ENCODE measurements around the gene TOP3B. TPM values are rescaled to one million over a fixed set of nuclear protein-coding genes. Genes with fewer than 3 reads are reported as not detected.
"Not testable (repeated sequence)": the region's sequence is repeated elsewhere in the genome, so short reads cannot be mapped to it uniquely, and the experiment has no call there.

The TOP3B gene
- total RNA-seq, 2 donors from 2014 or later, result 26.0 to 40.4 TPM

DNA sequence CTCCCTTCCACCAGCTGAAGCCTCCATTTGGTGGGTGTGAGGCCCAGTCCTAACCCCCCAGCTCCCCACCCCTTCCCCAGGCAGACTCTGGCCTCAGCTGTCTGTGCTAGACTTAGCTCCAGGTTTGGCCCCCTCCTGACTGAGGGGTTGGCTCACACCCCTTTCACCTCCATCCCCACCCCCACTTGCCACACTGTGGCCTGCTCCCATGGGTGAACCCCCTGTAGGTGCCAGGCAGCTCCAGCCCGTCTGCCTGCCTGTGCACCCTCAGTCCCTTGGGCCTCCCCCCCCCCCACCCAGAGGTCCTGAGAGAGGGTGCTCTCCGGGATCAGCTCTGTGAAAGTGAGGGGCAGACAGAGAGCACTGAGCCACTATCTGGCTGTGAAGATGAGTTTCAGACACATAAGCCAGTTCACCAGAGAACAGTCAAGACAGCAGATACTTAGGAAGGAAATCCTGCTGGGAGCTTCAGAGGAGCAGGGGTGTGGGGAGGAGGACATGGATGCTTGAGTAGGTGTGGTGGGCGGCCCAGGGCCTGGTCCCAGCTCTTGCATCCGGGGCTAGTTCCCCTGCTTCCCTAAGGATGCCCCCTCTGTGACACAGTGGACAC lies 66.2 kb downstream of the TOP3B start:
- no peak overlapping the region for H3K27ac ChIP-seq
- TF ChIP-seq, protein P1, sequence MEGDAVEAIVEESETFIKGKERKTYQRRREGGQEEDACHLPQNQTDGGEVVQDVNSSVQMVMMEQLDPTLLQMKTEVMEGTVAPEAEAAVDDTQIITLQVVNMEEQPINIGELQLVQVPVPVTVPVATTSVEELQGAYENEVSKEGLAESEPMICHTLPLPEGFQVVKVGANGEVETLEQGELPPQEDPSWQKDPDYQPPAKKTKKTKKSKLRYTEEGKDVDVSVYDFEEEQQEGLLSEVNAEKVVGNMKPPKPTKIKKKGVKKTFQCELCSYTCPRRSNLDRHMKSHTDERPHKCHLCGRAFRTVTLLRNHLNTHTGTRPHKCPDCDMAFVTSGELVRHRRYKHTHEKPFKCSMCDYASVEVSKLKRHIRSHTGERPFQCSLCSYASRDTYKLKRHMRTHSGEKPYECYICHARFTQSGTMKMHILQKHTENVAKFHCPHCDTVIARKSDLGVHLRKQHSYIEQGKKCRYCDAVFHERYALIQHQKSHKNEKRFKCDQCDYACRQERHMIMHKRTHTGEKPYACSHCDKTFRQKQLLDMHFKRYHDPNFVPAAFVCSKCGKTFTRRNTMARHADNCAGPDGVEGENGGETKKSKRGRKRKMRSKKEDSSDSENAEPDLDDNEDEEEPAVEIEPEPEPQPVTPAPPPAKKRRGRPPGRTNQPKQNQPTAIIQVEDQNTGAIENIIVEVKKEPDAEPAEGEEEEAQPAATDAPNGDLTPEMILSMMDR (IDR thresholded peaks at IDR 0.05), result no peak
- DNase-seq (ENCODE audit: low spot score), result no peak
- H3K9me3 ChIP-seq, result no peaks in the 10 kb centered on the region
- no peaks in the 10 kb centered on the region for H3K27me3 ChIP-seq (replicated peaks; ENCODE audit: insufficient read depth)
- H3K36me3 ChIP-seq, result no peaks in the 10 kb centered on the region
- no peak overlapping the region for H3K4me3 ChIP-seq
- no peak for ATAC-seq (ENCODE audit: insufficient number of reproducible peaks, low FRiP score, low read depth)
- H3K4me1 ChIP-seq (ENCODE audit: control insufficient read depth in 1 of 2, low read depth in 2 of 2), result peaks cover 0 to 8% of the 10 kb centered on the region in 2 donors

DNA sequence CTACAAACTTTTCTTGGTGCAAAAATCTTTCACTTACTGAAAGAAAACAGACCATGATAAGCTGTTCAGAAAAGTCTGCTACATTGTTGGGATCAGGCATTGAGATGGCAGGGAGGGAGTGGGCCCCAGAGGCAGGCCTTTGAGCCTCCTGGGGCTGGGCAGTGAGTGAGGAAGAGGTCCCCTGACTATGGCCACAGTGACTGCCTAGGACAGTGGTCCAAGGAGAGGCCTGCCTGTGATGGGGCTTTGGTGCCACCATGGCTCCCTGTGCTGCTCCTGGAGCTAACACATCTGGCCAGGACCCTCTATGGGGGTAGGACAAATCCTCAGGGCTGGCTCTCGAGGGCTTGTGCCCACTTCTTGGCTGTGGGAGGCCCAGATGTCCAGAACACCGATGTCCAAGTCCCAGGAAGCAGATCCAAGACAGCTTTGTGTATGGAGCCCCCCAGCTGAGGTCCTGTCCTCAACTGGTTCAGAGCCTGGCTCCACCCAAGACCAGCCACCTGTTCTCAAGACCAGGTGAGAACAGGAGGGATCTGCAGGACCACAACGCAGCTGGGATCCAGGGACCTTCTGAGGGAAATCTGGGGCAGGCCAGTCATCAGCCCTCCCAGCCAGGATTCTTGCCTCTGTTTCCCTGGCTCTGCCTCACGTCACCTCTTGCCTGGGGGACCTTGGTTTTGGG lies 66.8 kb downstream of the TOP3B start:
- ATAC-seq (ENCODE audit: insufficient number of reproducible peaks, low FRiP score, low read depth) (no peak), DNase-seq (ENCODE audit: low spot score) (no peak)
- H3K27ac ChIP-seq, result no peak overlapping the region
- no peak overlapping the region for H3K4me3 ChIP-seq
- H3K27me3 ChIP-seq (replicated peaks; ENCODE audit: insufficient read depth), result no peaks in the 10 kb centered on the region
- no peaks in the 10 kb centered on the region for H3K36me3 ChIP-seq
- H3K9me3 ChIP-seq, result no peaks in the 10 kb centered on the region
- peaks cover 0 to 8% of the 10 kb centered on the region in 2 donors for H3K4me1 ChIP-seq (ENCODE audit: control insufficient read depth in 1 of 2, low read depth in 2 of 2)
- TF ChIP-seq, protein P1 (IDR thresholded peaks at IDR 0.05), result no peak

DNA sequence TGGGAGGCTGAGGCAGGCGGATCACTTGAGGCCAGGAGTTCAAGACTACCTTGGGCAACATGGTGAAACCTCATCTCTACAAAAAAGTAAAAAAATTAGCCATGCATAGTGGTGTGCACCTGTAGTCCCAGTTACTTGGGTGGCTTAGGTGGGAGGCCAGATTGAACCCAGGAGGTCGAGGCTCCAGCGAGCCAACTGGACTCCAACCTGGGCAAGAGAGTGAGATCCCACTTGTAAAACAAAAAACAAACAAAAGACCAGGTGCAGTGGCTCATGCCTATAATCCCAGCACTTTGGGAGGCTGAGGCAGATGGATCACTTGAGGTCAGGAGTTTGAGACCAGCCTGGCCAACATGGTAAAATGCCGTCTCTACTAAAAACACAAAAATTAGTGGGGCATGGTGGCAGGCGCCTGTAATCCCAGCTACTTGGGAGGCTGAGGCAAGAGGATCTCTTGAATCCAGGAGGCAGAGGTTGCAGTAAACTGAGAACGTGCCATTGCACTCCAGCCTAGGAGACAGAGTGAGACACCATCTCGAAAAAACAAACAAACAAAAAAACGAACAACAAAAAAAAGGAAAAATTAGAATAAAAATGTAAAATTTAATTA lies 68.4 kb downstream of the TOP3B start:
- ATAC-seq (ENCODE audit: insufficient number of reproducible peaks, low FRiP score, low read depth); H3K36me3 ChIP-seq; DNase-seq (ENCODE audit: low spot score): not testable (repeated sequence)

DNA sequence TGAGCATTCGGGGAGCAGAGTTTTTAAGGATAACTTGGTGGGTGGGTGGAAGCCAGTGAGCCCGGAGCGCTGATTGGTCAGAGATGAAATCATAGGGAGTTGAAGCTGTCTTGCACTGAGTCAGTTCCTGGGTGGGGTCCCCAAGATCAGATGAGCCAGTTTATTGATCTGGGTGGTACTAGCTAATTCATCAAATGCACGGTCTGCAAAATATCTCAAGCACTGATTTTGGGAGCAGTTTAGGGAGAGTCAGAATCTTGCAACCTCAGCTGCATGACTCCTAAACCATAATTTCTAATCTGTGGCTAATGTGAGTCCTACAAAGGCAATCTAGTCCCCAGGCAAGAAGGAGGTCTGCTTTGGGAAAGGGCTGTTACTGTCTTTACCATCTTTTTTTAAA lies 72.2 kb downstream of the TOP3B start:
- ATAC-seq (ENCODE audit: insufficient number of reproducible peaks, low FRiP score, low read depth); H3K27me3 ChIP-seq (replicated peaks; ENCODE audit: insufficient read depth); DNase-seq (ENCODE audit: low spot score); H3K36me3 ChIP-seq; H3K9me3 ChIP-seq; H3K27ac ChIP-seq; H3K4me1 ChIP-seq (ENCODE audit: control insufficient read depth in 1 of 2, low read depth in 2 of 2); H3K4me3 ChIP-seq: not testable (repeated sequence)

More for the DNA sequence above, 68.4 kb downstream of the TOP3B start:
- not testable (repeated sequence) for H3K4me3 ChIP-seq; H3K9me3 ChIP-seq; H3K27me3 ChIP-seq (replicated peaks; ENCODE audit: insufficient read depth); H3K27ac ChIP-seq; H3K4me1 ChIP-seq (ENCODE audit: control insufficient read depth in 1 of 2, low read depth in 2 of 2)

DNA sequence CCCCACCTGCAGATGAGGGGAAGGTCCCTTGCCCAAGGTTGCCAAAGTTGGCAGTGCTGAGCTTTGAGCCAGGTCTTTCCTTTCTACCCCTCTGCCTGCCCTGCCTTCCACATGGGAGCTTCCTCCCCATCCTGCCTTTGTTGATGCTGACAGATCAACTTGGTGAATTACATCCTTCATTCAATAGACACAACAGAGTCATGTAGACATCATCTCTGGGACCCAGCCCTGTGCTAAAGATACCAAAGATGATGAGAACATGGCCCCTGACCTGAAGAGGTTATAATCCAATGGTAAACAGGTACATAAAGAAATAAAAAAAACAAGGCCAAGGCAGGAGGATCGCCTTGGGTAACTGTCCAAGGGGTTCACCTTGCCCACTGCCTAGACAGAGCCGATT lies 72.7 kb downstream of the TOP3B start:
- no peak for ATAC-seq (ENCODE audit: insufficient number of reproducible peaks, low FRiP score, low read depth)
- H3K9me3 ChIP-seq, result no peaks in the 10 kb centered on the region
- TF ChIP-seq, protein P1 (IDR thresholded peaks at IDR 0.05), result no peak
- H3K4me3 ChIP-seq, result no peak overlapping the region
- no peak overlapping the region for H3K27ac ChIP-seq
- no peaks in the 10 kb centered on the region for H3K4me1 ChIP-seq (ENCODE audit: control insufficient read depth in 1 of 2, low read depth in 2 of 2)
- no peak for DNase-seq (ENCODE audit: low spot score)
- H3K27me3 ChIP-seq (replicated peaks; ENCODE audit: insufficient read depth), result no peaks in the 10 kb centered on the region
- H3K36me3 ChIP-seq, result no peaks in the 10 kb centered on the region

Measured in thoracic aorta (tissue), 2 donors.